ENCODE measurements around the gene CCK.

Gene CCK

GRCh38 chr3:42214565-42215283 is 51.3 kb downstream of the CCK start:
- Histone ChIP-seq H3K36me3 (ENCODE audit: control insufficient read depth, insufficient read depth, low read length) (peaks cover 10% of the 10 kb centered on the region), H3K27ac (ENCODE audit: insufficient read depth, low read length, poor library complexity, severe bottlenecking) (no peak overlapping the region), H3K27me3 (replicated peaks; ENCODE audit: control insufficient read depth, insufficient read depth, low read length, poor library complexity, severe bottlenecking) (no peaks in the 10 kb centered on the region), H3K9me3 (ENCODE audit: control insufficient read depth, low read length) (no peaks in the 10 kb centered on the region), H3K4me1 (ENCODE audit: control insufficient read depth, insufficient read depth, low read length, poor library complexity, severe bottlenecking) (no peaks in the 10 kb centered on the region), H3K4me3 (ENCODE audit: insufficient read depth, low read depth, low read length, poor library complexity, severe bottlenecking) (no peak overlapping the region)
- no peak for DNase-seq

- H3K4me1 ChIP-seq (ENCODE audit: control insufficient read depth, insufficient read depth, low read length, poor library complexity, severe bottlenecking): no peaks in the 10 kb centered on the region
- peaks cover 14% of the 10 kb centered on the region for H3K36me3 ChIP-seq (ENCODE audit: control insufficient read depth, insufficient read depth, low read length)
- no peak overlapping the region for H3K4me3 ChIP-seq (ENCODE audit: insufficient read depth, low read depth, low read length, poor library complexity, severe bottlenecking)
- H3K27ac ChIP-seq (ENCODE audit: insufficient read depth, low read length, poor library complexity, severe bottlenecking): no peak overlapping the region
- H3K9me3 ChIP-seq (ENCODE audit: control insufficient read depth, low read length): no peaks in the 10 kb centered on the region
- DNase-seq: no peak
- no peaks in the 10 kb centered on the region for H3K27me3 ChIP-seq (replicated peaks; ENCODE audit: control insufficient read depth, insufficient read depth, low read length, poor library complexity, severe bottlenecking)
These were observed 51.9 kb downstream of the CCK start for GRCh38 chr3:42214064-42214463.

- H3K27ac ChIP-seq (ENCODE audit: insufficient read depth, low read length, poor library complexity, severe bottlenecking): no peak overlapping the region
- no peaks in the 10 kb centered on the region for H3K9me3 ChIP-seq (ENCODE audit: control insufficient read depth, low read length)
- H3K36me3 ChIP-seq (ENCODE audit: control insufficient read depth, insufficient read depth, low read length): peaks cover 17% of the 10 kb centered on the region
- H3K4me1 ChIP-seq (ENCODE audit: control insufficient read depth, insufficient read depth, low read length, poor library complexity, severe bottlenecking): no peaks in the 10 kb centered on the region
- no peak overlapping the region for H3K4me3 ChIP-seq (ENCODE audit: insufficient read depth, low read depth, low read length, poor library complexity, severe bottlenecking)
- H3K27me3 ChIP-seq (replicated peaks; ENCODE audit: control insufficient read depth, insufficient read depth, low read length, poor library complexity, severe bottlenecking): no peaks in the 10 kb centered on the region
- no peak for DNase-seq
These were observed 52.6 kb downstream of the CCK start for GRCh38 chr3:42213417-42213816.

- Histone ChIP-seq H3K36me3 (ENCODE audit: control insufficient read depth, insufficient read depth, low read length) (peaks cover 20% of the 10 kb centered on the region), H3K9me3 (ENCODE audit: control insufficient read depth, low read length) (no peaks in the 10 kb centered on the region), H3K27me3 (replicated peaks; ENCODE audit: control insufficient read depth, insufficient read depth, low read length, poor library complexity, severe bottlenecking) (no peaks in the 10 kb centered on the region), H3K27ac (ENCODE audit: insufficient read depth, low read length, poor library complexity, severe bottlenecking) (no peak overlapping the region), H3K4me3 (ENCODE audit: insufficient read depth, low read depth, low read length, poor library complexity, severe bottlenecking) (no peak overlapping the region), H3K4me1 (ENCODE audit: control insufficient read depth, insufficient read depth, low read length, poor library complexity, severe bottlenecking) (no peaks in the 10 kb centered on the region)
- DNase-seq: no peak
These were observed 55.3 kb downstream of the CCK start for GRCh38 chr3:42210726-42211125.

- no peak for DNase-seq
- no peak overlapping the region for H3K4me3 ChIP-seq (ENCODE audit: insufficient read depth, low read depth, low read length, poor library complexity, severe bottlenecking)
- H3K4me1 ChIP-seq (ENCODE audit: control insufficient read depth, insufficient read depth, low read length, poor library complexity, severe bottlenecking): no peaks in the 10 kb centered on the region
- H3K9me3 ChIP-seq (ENCODE audit: control insufficient read depth, low read length): no peaks in the 10 kb centered on the region
- peaks cover 20% of the 10 kb centered on the region for H3K36me3 ChIP-seq (ENCODE audit: control insufficient read depth, insufficient read depth, low read length)
- no peak overlapping the region for H3K27ac ChIP-seq (ENCODE audit: insufficient read depth, low read length, poor library complexity, severe bottlenecking)
- no peaks in the 10 kb centered on the region for H3K27me3 ChIP-seq (replicated peaks; ENCODE audit: control insufficient read depth, insufficient read depth, low read length, poor library complexity, severe bottlenecking)
These were observed 56.1 kb downstream of the CCK start for GRCh38 chr3:42209917-42210316.
